NCI-H460 (cell line): ENCODE measurements around the gene RABL3. TPM values are rescaled to one million over a fixed set of nuclear protein-coding genes. Genes with fewer than 3 reads are reported as not detected.
A peak's percentile ranks its signal among the peaks of the same experiment; 100 is the strongest.
"Not testable (repeated sequence)": the region's sequence is repeated elsewhere in the genome, so short reads cannot be mapped to it uniquely, and the experiment has no call there.

Experiments
- DNase-seq: peaks from one replicate; pipeline ENCODE4 v3.0.0-alpha.2; 2016; ENCODE audit warnings: low read depth; ENCODE audit errors: extremely low read depth
- total RNA-seq: library from RNA; depleted of rRNA; stranded (reverse); fragments of >200 nt; shearing (Covaris generic); gene quantifications from 2 replicates; pipeline ENCODE4 v1.2.3, GENCODE V29; 2014

RABL3 gene
- total RNA-seq, 1 experiment from 2014 or later: 15.1 TPM

DNA sequence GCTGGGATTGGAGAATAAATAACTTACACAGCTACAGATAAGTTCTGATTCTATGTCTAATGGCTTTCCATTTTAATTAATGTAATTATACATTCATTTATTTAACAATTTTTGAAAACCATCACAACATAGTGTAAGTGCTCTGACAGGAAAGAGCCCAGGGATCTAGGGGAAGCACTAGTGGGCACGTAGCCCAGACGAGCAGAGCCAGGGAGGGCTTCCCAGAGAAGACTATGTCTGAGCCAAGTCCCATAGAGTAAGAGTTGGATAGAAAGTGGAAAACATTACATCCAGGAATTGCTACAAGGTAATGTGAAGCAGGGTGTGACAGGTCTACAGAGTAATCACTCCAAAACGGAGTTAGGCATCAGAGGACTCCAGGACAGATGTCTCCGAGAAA lies 57.4 kb downstream of the RABL3 start:
- DNase-seq: no peak

DNA sequence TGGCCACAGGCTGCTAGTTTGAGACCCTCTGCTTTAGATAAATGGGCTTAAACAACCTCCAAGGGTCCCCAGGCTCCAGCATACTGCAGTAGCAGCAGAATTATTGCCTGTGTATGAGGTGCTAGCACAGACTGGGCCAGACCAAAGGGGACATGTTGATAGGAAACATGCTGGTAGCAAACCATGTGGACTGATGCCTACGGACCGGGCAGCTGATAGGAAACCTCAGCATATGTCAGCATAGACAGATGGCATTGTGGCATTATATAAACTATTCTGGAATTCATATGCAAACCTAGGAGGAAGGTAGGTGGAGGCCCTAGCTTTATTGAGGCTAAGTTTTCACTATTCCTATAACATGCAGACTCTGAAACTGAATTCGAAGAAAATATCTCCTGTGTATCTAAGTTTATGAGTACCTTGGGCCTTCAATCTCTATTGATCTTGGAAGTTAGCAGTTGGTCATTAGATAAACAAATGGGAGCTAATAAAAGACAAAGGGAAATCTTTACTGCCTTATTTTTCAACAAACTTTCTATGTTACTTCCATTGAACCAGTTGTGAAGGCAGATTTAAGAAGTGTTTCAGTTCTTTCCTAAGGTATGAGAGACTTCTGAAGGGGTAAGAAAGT lies 58.5 kb downstream of the RABL3 start:
- no peak for DNase-seq

DNA sequence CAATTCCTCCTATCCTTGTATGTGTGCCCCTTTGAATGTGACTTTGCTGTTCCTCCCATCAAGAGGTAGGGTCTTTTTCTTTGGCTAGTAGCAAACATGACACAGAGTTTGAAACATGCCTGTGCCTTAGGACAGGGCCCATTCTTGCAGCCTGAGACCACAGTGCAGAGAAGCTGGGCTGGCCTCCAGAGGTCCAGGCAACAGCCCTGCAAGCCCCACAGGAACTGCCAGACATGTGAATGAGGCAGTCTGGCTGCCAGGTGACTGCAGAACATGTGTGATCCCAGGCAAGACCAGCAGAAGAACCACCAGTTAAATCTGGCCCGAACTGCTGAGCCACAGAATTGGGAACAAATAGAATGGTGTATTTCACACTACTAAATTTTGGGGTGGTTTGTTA lies 59.1 kb downstream of the RABL3 start:
- no peak for DNase-seq

DNA sequence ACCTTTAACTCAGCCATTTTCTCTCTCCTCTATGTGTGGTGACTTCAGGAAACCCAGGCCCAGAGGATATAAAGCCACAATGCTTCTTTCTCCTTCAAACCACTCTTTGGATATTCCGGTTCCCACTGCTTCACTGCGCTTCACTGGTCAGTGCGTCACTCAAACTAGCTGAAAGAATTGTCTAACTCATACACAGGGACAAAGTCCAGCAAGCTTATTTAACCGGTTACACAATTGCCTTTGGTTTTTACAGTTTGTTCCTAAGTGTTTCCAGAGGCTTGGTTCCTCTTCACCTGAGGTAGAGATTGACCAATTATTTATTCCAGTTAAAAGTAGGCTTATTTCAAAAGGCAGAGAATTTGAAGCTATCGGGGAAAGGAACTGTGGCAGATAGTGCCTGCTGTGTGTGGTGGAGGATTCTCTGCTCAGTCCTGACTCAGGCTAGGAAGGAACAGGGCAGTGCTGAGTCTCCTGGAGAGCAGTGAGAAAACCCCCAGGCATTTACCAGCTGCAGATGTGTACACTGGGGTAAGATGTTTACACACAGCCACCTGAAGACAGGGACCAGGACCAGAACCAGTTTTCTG lies 60.1 kb downstream of the RABL3 start, which contains the start of gene HGD:
HGD (minus strand) TSS at position 145 of the 587 bp plus-strand sequence; CDS start at position 17, 128 bp downstream.
- DNase-seq: no peak

DNA sequence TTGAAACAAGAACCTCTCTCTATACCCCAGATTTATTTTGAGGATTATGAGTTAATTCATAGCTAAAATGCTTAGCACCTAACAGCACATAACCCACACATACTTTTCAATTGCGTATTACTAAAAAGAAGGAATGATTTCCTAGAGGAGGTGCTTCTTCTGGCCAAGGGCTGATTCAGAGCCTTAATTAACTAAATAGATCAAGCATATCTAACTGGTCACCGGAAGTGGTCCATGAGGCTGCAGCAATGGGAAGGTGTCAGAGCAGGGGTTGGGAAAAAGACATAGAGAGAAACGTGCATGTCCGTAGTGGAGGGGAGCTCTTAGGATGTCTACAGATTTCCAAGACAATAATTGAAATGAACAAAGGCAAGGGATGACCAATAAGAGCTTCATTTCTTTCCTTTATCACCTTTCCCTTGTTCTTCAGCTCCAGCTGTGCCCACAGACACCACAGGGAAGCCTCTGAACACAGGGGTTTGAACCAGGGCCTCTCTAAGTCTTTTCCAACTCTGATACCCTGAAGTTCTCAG lies 60.7 kb downstream of the RABL3 start:
- DNase-seq: no peak

DNA sequence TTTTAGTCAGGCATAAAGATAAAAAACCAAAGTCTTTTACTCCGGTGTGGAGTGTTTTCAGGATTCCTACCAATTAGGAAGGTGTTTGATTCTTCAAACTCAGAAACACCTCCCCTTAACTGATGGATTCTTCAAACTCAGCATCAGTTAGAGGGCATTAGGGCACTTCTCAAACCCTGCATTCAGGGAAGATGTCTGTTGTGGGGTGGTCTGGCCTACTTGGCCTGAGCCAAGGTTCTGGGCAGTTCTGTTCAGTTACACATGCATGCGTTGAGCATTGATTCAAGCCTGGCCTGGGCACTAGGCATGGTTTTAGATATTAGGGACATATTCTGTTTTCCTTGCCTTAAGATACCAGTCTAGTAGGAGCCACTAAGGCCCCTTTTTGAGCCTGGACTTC lies 61.3 kb downstream of the RABL3 start:
- no peak for DNase-seq

DNA sequence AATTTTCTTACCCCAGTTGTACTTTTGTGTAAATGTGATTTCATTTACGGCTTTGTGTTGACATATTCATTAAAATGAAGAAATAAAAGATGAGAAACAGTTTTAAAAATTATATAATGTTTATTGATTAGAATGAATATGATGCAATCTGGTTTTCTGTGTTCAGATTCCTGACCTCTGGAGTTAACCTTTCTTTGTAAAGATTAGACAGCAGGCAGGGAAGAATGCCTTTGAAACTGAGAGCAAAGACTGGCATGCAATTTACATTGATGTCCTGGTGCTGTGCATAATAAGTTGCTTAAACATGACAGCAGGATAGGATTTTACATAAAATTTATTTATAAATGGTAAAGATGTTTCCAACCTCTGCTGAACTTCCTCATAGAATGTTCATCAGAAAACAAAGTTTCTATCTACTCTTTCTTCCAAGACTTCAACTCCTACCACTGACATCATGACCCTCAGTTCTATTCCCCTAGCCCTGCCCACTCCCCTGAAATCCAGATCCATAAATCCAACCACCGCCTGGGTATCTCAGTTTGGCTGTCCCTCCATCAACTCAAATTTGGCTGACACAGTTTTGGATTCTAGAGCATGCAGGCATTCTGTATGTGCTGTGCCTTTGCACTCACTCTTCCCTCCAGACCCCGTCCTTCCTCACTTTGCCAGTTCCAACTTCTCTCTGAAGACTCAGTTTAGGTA lies 62.0 kb downstream of the RABL3 start:
- no peak for DNase-seq

DNA sequence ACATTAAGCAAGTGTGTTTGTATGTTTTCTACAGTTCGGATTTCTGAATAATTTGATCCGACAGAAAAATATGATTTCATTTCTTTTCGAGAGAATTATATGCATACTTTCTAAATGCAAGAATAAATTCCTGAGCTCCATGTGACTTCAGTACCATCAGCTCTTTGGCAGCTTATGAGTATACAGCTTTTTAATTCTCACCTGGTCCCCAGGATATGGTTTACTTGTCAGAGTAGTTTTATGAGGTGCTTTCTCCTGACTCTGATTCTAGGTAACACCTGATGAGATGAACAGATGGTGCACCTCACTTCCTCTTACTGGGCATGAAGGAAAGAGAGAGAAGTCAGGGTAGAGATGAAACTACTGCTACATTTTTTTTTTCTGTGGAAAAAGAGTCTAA lies 63.3 kb downstream of the RABL3 start:
- peak; percentile 6 for DNase-seq

DNA sequence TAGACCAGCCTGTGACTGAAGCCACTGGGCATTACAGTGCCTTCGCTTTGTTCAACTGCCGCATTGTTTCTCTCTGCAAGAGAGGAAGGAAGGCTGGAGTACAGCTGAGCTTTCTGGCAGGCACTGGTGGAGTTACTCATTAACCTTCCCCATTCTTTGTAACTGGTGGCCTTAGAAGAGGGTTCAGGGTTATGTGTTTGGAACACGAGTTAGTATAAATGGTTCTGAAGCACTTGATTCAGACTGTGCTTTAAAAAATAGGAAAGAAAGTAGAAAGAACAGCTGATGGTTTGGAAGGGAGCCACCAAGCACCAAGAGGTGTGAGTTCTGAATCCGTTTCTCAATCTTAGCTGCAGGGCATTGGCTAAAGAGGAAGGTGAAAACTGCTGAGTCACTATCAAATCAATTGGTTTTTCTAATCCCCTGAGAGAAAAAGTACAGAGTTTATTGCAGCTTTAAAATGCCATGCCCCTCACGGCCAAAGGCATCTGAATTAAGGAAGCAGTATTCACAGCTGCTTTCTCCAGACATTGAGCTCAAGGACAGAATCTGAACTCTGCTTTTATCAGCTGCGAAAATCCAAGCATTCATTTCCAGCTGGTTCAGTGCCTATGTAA lies 63.9 kb downstream of the RABL3 start:
- DNase-seq: peak; percentile 73

DNA sequence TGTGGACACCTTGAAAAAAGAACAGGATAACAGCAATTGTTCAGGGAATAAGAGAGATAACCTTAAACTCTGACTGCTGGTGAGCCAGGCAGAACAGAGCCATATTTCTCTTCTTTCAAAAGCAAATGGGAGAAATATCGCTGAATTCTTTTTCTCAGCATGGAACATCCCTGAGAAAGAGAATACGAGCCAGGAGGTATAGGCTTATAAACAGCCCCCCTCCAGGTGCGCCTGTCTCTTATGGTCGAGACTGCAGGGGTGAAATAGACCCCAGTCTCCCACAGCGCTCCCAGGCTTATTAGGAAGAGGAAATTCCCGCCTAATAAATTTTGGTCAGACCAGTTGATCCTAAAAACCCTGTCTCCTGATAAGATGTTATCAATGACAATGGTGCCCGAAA lies 65.1 kb downstream of the RABL3 start:
- not testable (repeated sequence) for DNase-seq

DNA sequence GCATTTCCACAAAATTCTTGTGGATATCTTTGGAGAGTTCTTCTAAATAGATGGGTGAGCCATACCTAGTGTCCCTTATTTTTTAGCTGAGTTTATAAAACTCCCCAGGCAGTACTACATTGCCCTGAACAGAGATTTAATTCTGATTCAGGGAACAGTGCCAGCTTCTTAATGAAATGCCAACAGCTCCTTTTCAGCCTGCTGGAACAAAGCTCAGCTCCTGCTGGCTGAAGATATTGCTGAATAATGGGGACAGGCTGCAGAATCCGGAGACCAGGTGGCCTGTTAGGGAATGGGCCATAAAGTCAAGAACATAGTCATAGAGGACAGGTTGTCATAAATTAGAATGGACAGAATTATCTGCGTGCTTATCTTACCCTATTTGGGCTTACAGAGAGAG lies 69.2 kb downstream of the RABL3 start:
- no peak for DNase-seq

DNA sequence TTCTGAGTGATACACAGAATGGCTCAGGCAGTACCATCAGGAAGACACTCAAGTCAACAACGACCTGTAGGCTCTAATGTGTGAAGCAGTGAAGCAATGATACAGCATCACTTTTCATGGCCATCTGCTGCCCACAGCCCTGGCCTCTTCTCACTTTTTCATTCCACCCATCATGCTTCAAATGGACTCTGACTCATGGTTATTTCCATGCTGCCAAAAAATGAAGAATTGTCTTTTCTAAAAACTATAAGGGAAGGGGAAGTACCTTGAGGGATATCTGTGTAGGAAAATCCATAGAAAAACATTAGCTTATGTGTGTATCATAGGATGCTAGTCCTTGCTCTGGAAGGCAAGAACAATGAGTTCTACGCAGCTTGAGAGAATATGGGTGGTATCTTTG lies 71.7 kb downstream of the RABL3 start:
- DNase-seq: no peak

DNA sequence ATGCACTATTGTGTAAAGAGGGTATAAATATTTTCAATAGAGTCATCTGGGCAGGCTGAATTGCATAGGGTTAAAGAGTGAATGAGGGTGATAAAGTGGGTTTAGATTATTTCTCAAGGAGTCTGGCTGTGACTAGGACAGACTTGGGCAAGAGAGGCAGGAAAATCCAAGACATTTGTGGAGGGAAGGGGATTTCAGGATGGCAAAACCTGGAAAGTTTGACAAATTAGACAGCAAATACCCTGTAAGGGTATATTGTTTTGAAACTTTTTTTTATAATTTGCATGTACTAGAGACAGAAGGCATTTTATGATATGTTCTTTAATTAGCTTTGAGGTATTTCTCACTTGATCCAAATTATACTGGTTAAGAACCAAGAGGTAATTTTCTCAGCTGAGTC lies 77.4 kb downstream of the RABL3 start:
- DNase-seq: no peak

DNA sequence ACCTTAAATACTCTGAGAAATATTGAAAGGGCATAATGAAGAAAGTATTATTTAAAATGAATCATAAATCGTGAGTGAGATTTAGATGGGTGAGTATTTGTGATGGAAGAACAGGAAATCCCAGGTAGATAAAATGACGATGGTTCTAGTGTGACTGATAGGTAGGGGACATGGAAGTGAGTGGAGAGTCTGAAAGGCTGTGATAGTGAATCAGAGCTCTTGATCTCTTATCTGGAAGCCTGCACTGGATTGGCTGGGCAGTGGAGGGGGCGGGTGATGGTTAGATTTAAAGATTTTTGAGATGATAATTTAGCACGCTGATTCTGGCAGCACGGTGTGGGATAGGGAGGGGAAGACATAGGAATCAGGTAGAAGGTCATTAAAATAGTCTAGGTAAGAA lies 80.4 kb downstream of the RABL3 start:
- no peak for DNase-seq

DNA sequence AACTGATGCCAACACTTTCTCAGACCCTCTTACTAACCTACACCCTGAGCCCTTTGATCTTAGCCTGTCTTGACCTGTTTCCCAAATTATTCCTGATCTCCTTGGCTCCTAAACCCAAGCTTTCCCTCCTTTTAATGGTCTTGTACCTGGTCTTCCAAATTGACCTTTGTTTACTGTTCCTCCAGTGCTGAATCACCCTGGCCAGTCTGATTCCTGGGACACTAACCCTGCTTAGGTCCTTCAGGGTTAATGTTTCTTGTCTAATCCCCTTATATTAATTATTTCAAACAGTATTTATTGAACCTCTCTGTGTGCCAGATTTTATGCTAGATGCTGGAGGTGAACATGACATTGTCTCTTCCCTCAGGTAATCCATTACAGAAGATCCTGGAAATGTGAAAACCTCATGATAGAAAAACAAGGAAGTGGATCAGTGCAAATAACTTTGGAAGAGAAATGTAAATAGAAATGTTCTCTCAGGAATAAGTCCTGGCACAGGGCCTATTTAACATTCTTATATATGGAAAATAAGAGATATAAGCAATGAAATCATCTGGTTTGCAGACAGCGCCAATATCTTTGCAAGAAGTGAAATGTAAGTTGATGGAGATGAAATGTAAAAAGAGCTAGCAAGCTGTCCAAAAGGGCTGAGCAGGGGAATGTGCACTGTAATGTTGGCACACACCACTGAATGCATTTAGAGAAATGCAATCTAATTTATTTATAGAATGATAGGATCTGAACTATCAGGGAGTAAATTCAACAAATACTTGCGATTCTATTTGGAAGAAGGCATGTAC lies 81.0 kb downstream of the RABL3 start:
- no peak for DNase-seq

DNA sequence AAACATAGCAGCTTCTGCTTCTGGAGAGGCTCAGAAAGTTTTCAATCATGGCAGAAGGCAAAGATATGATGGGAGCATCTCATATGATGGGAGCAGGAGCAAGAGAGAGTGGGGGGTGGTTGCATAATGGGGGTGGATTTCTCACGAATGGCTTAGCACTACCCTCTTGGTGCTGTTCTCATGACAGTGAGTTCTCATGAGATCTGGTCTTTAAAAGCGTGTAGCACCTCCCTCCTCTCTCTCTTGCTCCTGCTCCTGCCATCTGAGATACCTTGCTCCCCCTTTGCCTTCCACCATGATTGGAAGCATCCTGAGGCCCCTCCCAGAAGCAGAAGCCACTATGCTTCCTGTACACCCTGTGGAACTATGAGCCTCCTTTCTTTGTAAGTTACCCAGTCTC lies 82.5 kb downstream of the RABL3 start:
- no peak for DNase-seq

DNA sequence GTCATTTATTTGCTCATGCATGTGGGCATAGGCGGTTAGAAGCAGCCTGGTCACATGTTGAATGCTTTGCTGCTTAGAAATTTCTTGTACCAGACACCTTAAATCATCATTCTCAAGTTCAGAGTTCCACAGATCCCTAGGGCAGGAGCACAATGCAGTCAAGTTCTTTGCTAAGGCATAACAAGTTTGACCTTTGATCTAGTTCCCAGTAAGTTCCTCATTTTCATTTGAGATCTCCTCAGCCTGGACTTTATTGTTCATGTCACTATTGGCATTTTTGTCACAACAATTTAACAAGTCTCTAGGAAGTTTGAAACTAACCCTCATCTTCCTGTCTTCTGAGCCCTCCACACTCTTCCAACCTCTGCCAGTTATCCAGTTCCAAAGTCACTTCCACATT lies 83.0 kb downstream of the RABL3 start:
- DNase-seq: no peak

DNA sequence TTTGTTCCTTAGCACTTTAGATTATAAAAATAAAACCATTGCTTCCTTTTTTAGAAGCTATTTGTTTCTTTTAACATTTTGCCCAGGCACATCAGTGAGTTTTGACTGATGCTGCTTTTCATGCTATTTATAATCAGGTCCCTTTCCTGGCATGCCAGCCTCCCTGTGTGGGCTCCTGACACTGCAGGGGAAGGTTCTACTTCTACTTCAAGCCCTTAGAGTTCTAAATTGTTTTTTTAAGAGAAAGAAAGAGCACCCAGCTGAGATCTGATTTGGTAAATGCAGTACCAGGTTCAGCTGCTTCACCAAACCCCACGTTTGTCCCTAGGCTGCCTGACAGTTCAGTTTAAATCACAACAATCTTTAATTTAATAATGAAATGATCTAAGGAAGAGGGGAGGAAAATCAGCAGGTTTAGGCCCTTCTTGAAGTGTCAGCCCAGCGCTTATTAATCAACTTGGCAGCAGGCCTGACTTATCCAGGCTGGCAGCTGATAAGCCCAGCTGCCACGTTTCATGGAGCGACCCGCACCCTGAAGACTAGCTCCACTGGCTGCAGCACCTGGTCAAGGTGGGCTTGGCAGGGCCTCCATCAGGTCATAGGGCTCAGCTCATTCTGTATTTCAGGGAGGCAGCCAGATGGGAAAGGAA lies 89.3 kb downstream of the RABL3 start:
- DNase-seq: no peak

DNA sequence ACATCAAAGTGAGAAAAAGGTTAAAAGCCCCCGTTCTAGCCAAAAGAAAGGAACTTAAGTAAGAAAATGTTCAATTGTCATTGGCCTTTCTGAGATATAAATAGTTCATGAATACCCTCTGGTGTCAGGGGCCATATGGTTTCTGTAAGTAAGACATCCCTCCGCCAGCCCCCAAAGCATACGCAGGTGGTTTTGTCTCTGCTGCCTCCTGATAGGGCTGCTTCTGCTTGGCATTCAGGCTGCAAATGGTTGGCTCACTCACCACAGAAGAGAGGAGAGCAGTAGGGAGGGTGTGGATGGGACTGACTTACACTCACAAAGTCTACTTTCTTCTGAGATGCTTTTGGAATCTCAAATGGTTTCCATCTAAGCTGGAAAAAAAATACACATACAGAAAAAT lies 90.0 kb downstream of the RABL3 start:
- no peak for DNase-seq

DNA sequence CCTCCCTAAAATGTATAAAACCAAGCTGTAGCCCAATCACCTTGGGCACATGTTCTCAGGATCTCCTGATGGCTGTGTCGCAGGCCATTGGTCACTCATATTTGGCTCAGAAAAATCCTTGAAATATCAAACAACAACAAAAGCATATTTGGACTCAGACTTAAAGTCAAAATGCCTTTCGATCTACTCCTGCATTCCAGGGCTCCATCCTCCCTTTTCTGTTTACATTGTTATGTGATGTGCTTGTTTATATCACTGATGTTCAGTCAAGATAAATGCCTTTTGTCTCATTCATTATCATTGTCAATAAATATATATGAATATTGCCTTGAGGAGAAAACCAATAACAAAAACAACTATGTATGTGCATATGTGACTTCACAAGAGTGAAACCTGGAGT lies 92.0 kb downstream of the RABL3 start:
- no peak for DNase-seq
